HEK293T (cell line): ENCODE measurements around the gene LHFPL5.

Experiments
- CTCF ChIA-PET: fragments of 350-600 bp; formaldehyde crosslinking; extraction: SDS; loops from one replicate; lab custom pipeline; 2021; ENCODE audit warnings: antibody characterized with exemption, inconsistent platforms; lab: Yijun Ruan, JAX
- POLR2A ChIA-PET: fragments of 350-600 bp; formaldehyde crosslinking; extraction: SDS; loops from one replicate; lab custom pipeline; 2020; ENCODE audit warnings: antibody characterized with exemption, inconsistent platforms; lab: Yijun Ruan, JAX
- DNase-seq: peaks from one replicate; pipeline ENCODE4 v3.0.0; 2012; ENCODE audit warnings: mixed read lengths; ENCODE audit errors: extremely low spot score
- ARNT ChIP-seq: fragments of 450-650 bp; IDR thresholded peaks from 2 replicates; pipeline ENCODE4 v1.6.1; 2017; ENCODE audit warnings: mild to moderate bottlenecking
- BHLHE40 ChIP-seq: fragments of 450-650 bp; IDR thresholded peaks from 2 replicates; pipeline ENCODE4 v1.6.1; 2016; ENCODE audit warnings: mild to moderate bottlenecking, moderate library complexity, borderline replicate concordance
- CTBP1 ChIP-seq: fragments of 450-650 bp; IDR thresholded peaks from 2 replicates; pipeline ENCODE4 v1.6.1; 2016; ENCODE audit warnings: borderline replicate concordance
- ELF4 ChIP-seq: fragments of 450-650 bp; IDR thresholded peaks from 2 replicates; pipeline ENCODE4 v1.6.1; 2017; ENCODE audit warnings: antibody characterized with exemption
- FOXA1 ChIP-seq: fragments of 450-650 bp; IDR thresholded peaks from 2 replicates; pipeline ENCODE4 v1.6.1; 2016; ENCODE audit warnings: mild to moderate bottlenecking
- FOXK2 ChIP-seq: fragments of 450-650 bp; IDR thresholded peaks from 2 replicates; pipeline ENCODE4 v1.6.1; 2016; ENCODE audit warnings: mild to moderate bottlenecking
- FOXM1 ChIP-seq: fragments of 450-650 bp; IDR thresholded peaks from 2 replicates; pipeline ENCODE4 v1.6.1; 2017; ENCODE audit warnings: mild to moderate bottlenecking, borderline replicate concordance
- HDGF ChIP-seq: fragments of 450-650 bp; IDR thresholded peaks from 2 replicates; pipeline ENCODE4 v1.6.1; 2017; ENCODE audit warnings: antibody characterized with exemption, borderline replicate concordance
- L3MBTL2 ChIP-seq: fragments of 450-650 bp; conservative IDR thresholded peaks from 2 replicates; pipeline ENCODE4 v1.6.1; 2016; ENCODE audit warnings: mild to moderate bottlenecking
- LEF1 ChIP-seq: fragments of 450-650 bp; IDR thresholded peaks from 2 replicates; pipeline ENCODE4 v1.6.1; 2017; ENCODE audit warnings: mild to moderate bottlenecking, borderline replicate concordance
- NFRKB ChIP-seq: fragments of 450-650 bp; IDR thresholded peaks from 2 replicates; pipeline ENCODE4 v1.6.1; 2016; ENCODE audit warnings: mild to moderate bottlenecking, moderate library complexity
- SP1 ChIP-seq: fragments of 450-650 bp; IDR thresholded peaks from 2 replicates; pipeline ENCODE4 v1.6.1; 2017
- SUZ12 ChIP-seq: fragments of 450-650 bp; IDR thresholded peaks from 2 replicates; pipeline ENCODE4 v1.6.1; 2016; ENCODE audit warnings: mild to moderate bottlenecking
- TARDBP ChIP-seq: fragments of 450-650 bp; IDR thresholded peaks from 2 replicates; pipeline ENCODE4 v1.6.1; 2016
- ZNF384 ChIP-seq: fragments of 450-650 bp; IDR thresholded peaks from 2 replicates; pipeline ENCODE4 v1.6.1; 2016
- TF ChIP-seq, protein P1 (sequence below): fragments of 450-650 bp; IDR thresholded peaks from 2 replicates; pipeline ENCODE4 v1.6.1; 2016

Gene LHFPL5

GRCh38 chr6:35808688-35809087 lies 3.5 kb downstream of the LHFPL5 start:
- TF ChIP-seq ZNF384 (no peak), FOXK2 (no peak), SUZ12 (no peak), FOXM1 (no peak), HDGF (no peak), ELF4 (no peak), L3MBTL2 (no peak), CTBP1 (no peak), BHLHE40 (no peak), ARNT (no peak), LEF1 (no peak), SP1 (no peak), NFRKB (no peak), TARDBP (no peak), FOXA1 (no peak)
- TF ChIP-seq, protein P1, sequence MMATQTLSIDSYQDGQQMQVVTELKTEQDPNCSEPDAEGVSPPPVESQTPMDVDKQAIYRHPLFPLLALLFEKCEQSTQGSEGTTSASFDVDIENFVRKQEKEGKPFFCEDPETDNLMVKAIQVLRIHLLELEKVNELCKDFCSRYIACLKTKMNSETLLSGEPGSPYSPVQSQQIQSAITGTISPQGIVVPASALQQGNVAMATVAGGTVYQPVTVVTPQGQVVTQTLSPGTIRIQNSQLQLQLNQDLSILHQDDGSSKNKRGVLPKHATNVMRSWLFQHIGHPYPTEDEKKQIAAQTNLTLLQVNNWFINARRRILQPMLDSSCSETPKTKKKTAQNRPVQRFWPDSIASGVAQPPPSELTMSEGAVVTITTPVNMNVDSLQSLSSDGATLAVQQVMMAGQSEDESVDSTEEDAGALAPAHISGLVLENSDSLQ: no peak
- CTCF ChIA-PET: no interaction called here
- POLR2A ChIA-PET: no interaction called here
- no peak for DNase-seq

DNA sequence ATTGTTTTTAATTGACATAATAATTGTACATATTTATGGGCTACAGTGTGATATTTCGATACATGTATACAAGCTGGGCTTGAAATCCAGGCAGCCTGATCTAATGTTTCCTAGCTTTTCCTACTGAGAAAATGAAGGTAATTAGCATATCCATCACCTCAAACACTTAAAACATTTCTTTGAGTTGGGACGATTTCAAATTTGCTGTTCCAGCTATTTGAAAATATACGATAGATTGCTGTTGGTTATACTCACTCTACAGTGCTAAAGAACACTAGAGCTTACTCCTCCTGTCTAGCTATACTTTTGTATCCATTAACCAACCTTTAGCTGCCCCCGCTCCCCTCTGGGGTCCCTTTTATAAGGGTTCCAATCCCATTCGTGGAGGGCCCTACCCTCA lies 4.7 kb downstream of the LHFPL5 start:
- ChIA-PET CTCF (no interaction called here), POLR2A (no interaction called here)
- no peak for DNase-seq
- no peak for TF ChIP-seq ARNT
- no peak for TF ChIP-seq NFRKB

DNA sequence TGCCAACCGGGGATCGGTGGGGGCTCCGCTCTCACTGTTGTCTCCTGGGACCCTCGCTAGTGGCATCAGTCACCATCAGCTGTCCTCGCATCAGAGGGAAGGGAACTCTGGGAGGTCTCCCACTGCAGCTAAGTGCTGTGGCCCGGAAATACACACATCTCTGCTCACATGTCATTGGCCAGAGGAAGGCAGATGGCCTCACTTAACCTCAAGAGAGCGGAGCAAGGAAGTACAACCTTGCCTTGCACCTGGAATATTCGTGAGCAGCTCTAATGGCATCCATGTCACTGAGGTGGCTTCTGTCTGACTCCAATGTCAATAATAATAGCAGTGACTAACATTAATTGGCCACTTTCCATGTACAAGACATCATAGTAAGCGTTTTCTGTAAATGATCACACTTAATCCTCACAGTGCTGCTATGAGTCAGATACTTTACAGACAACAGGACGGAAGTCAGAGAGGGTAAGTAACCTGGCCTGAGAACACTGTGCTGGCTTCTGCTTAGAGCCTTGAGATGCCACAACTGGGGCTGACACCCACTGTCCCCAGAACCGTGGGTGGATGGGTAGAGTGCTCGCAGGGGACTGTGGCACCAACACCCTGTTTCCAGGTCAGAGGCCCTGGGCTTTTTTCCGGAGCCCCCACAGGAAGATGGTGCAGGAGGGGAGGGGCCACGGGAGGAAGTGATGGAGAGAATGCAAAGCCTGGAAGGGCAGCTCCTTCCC lies 6.0 kb downstream of the LHFPL5 start:
- CTCF ChIA-PET: no interaction called here

DNA sequence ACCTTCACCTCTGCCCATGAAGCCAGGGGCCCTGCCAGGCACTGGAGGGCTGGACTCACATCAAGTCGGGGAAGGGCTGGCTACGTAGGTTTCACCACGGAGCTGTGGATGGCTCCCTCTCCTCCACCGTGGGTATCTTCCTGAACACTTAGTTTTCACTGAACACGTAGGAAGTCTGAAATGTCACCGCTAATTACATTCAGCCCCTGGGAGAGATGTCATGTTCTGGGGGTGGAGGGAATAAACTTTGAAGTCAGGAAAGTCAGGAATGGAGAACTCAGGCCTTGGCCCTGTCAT lies 6.5 kb downstream of the LHFPL5 start:
- TF ChIP-seq LEF1 (no peak), HDGF (no peak), BHLHE40 (no peak), FOXK2 (no peak), L3MBTL2 (no peak), SUZ12 (no peak), SP1 (no peak)
- POLR2A ChIA-PET: interaction anchor here (0.6 kb wide), 1 partner anchor 1486 kb away, joined by 4 read pairs; no protein-coding TSS in a partner anchor
- CTCF ChIA-PET: no interaction called here
- no peak for DNase-seq

More for the DNA sequence above, 6.0 kb downstream of the LHFPL5 start:
- POLR2A ChIA-PET: no interaction called here
- DNase-seq: no peak
- TF ChIP-seq, protein P1: no peak
- TF ChIP-seq TARDBP (no peak), BHLHE40 (no peak), ZNF384 (no peak), ARNT (no peak), HDGF (no peak), CTBP1 (no peak), FOXM1 (no peak), LEF1 (no peak), L3MBTL2 (no peak), ELF4 (no peak), SP1 (no peak), FOXA1 (no peak), FOXK2 (no peak), SUZ12 (no peak), NFRKB (no peak)

DNA sequence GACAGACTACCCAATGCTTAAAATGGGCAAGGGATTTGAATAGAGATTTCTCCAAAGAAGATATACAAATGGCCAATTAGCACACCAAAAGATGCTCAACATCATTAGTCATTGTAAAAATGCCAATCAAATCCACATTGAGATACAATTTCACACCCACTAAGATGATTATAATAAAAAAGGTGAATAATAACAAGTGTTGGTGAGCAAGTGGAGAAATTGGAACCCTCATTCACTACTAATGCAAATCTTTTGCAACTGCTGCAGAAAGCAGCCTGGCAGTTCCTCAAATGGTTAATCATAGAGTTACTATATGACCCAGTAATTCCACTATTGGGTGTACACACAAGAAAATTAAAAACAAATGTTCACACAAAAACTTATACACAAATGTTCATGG lies 12.4 kb downstream of the LHFPL5 start:
- no peak for DNase-seq
- CTCF ChIA-PET: no interaction called here

GRCh38 chr6:35823601-35824000 lies 18.4 kb downstream of the LHFPL5 start:
- ChIA-PET POLR2A (no interaction called here), CTCF (no interaction called here)
- DNase-seq: no peak
- TF ChIP-seq, protein P1: no peak
- TF ChIP-seq ZNF384 (no peak), TARDBP (no peak), NFRKB (no peak), SUZ12 (no peak), ELF4 (no peak), ARNT (no peak), FOXA1 (no peak), LEF1 (no peak), FOXK2 (no peak), BHLHE40 (no peak), FOXM1 (no peak), L3MBTL2 (no peak)

More for the DNA sequence above, 12.4 kb downstream of the LHFPL5 start:
- TF ChIP-seq SUZ12: no peak
- TF ChIP-seq ARNT: no peak
- TF ChIP-seq L3MBTL2: no peak
- no peak for TF ChIP-seq HDGF
- TF ChIP-seq LEF1: no peak
- no peak for TF ChIP-seq TARDBP
- TF ChIP-seq FOXK2: no peak
- no peak for TF ChIP-seq ELF4
- TF ChIP-seq NFRKB: no peak
- TF ChIP-seq BHLHE40: no peak
- no peak for TF ChIP-seq ZNF384
- no peak for TF ChIP-seq SP1
- TF ChIP-seq FOXA1: no peak
- POLR2A ChIA-PET: no interaction called here
